Tibial artery (tissue), 4 donors: ENCODE results near the gene PLTP.
A peak's percentile ranks its signal among the peaks of the same experiment; 100 is the strongest.

Experiments used
- DNase-seq, 2 donors: peaks; one replicate each; pipeline ENCODE4 v3.0.0-alpha.2; 2019
- H3K27ac ChIP-seq, 2 donors: fragments of 200-600 bp; sonication (generic) in 1 of 2; 1 replicate in 1 of 2; 2 replicates in 1 of 2; pipeline ENCODE4 v1.5.1; 2018 to 2019; ENCODE audit warnings: mild to moderate bottlenecking in 1 of 2
- H3K27me3 ChIP-seq, 2 donors: fragments of 200-600 bp; sonication (generic) in 1 of 2; one replicate each; pipeline versions ENCODE4 v1.5.1 to v1.6.0; 2016 to 2019
- H3K36me3 ChIP-seq, 3 donors: fragments of 200-600 bp; sonication (generic) in 2 of 3; one replicate each; pipeline ENCODE4 v1.5.1; 2016 to 2019; ENCODE audit warnings: mild to moderate bottlenecking in 2 of 3
- H3K4me1 ChIP-seq, 4 donors: fragments of 200-600 bp; sonication (generic) in 2 of 4; 1 replicate in 3 of 4; 2 replicates in 1 of 4; pipeline ENCODE4 v1.5.1; 2016 to 2019
- H3K4me3 ChIP-seq, 2 donors: fragments of 200-600 bp; sonication (generic) in 1 of 2; 1 replicate in 1 of 2; 2 replicates in 1 of 2; pipeline ENCODE4 v1.5.1; 2018 to 2019; ENCODE audit warnings: mild to moderate bottlenecking in 2 of 2
- H3K9me3 ChIP-seq, 3 donors: fragments of 200-600 bp; sonication (generic) in 1 of 3; one replicate each; pipeline ENCODE4 v1.5.1; 2016 to 2019
- intact Hi-C: fragments of 100-400 bp; cut with DNase I; formaldehyde crosslinking; loops from one replicate; pipeline ENCODE4 v1.15.0; 2023; ENCODE audit warnings: low total_unique reads
- TF ChIP-seq, protein P1 (sequence below), 2 experiments: fragments of 200-600 bp in 1 of 2; fragments of 450-650 bp in 1 of 2; IDR thresholded peaks; one replicate each; pipeline ENCODE4 v1.5.1; 2017 to 2019; ENCODE audit warnings: antibody characterized with exemption in 2 of 2, mild to moderate bottlenecking in 1 of 2, moderate library complexity in 1 of 2

PLTP gene, protein sequence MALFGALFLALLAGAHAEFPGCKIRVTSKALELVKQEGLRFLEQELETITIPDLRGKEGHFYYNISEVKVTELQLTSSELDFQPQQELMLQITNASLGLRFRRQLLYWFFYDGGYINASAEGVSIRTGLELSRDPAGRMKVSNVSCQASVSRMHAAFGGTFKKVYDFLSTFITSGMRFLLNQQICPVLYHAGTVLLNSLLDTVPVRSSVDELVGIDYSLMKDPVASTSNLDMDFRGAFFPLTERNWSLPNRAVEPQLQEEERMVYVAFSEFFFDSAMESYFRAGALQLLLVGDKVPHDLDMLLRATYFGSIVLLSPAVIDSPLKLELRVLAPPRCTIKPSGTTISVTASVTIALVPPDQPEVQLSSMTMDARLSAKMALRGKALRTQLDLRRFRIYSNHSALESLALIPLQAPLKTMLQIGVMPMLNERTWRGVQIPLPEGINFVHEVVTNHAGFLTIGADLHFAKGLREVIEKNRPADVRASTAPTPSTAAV

DNA sequence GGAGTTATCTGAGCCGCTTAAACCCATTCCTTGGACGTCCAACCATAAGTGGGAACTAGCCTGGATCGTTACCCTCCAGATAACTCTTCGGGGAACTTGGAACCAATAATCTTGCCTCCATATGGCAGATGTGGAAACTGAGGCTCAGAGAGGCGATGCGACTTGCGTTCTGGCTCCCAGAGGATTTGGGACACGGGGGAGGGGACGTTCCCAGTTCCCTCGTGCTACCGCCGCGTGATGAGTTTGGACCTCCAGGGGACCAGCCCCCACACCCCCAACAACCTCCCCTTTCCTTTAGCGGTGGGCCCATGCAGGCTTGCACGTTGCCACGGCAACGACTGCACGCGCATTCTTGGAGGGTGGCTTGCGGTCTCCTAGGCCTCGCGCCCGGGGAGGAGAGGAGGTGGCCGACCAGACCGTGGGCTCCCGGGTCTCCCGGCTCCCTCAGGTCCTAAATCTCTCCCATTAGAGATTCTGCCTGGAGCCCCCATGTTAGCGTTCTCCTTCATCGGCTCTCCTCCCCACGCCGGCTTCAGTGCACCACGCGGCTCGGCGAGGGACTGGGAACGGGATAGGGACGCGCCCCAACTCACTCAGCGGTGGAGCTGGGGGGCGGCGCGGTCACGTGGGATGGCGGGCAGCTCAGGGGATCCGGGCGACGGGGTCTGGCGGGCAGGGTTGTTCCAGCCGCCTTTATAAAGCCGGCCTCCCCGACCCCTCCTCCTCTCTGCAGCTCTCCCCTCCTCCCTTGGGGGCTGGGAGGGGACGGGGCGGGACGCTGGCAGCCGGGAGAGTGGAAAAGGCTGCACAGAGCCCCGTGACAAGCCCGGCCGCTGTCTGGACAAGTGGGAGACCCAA lies at the start of gene PLTP:
PLTP (minus strand) TSS at position 670 of the 858 bp plus-strand sequence. CDS start 703 bp downstream, outside the sequence.
- H3K4me3 ChIP-seq = peak within 1 kb of the TSS; percentile 50 to 58
- no peaks in the 10 kb centered on the region for H3K9me3 ChIP-seq
- no peaks in the 10 kb centered on the region for H3K36me3 ChIP-seq
- H3K4me1 ChIP-seq = peaks cover 0 to 20% (median 20%) of the 10 kb centered on the region in 4 donors
- peak; percentile 77 to 88 for DNase-seq
- intact Hi-C loops = no loop called here
- TF ChIP-seq, protein P1, sequence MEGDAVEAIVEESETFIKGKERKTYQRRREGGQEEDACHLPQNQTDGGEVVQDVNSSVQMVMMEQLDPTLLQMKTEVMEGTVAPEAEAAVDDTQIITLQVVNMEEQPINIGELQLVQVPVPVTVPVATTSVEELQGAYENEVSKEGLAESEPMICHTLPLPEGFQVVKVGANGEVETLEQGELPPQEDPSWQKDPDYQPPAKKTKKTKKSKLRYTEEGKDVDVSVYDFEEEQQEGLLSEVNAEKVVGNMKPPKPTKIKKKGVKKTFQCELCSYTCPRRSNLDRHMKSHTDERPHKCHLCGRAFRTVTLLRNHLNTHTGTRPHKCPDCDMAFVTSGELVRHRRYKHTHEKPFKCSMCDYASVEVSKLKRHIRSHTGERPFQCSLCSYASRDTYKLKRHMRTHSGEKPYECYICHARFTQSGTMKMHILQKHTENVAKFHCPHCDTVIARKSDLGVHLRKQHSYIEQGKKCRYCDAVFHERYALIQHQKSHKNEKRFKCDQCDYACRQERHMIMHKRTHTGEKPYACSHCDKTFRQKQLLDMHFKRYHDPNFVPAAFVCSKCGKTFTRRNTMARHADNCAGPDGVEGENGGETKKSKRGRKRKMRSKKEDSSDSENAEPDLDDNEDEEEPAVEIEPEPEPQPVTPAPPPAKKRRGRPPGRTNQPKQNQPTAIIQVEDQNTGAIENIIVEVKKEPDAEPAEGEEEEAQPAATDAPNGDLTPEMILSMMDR (IDR thresholded peaks at IDR 0.05) = no peak
- peaks cover 0 to 13% of the 10 kb centered on the region in 2 donors for H3K27me3 ChIP-seq
- H3K27ac ChIP-seq = peak within 1 kb of the TSS; percentile 38 to 72

DNA sequence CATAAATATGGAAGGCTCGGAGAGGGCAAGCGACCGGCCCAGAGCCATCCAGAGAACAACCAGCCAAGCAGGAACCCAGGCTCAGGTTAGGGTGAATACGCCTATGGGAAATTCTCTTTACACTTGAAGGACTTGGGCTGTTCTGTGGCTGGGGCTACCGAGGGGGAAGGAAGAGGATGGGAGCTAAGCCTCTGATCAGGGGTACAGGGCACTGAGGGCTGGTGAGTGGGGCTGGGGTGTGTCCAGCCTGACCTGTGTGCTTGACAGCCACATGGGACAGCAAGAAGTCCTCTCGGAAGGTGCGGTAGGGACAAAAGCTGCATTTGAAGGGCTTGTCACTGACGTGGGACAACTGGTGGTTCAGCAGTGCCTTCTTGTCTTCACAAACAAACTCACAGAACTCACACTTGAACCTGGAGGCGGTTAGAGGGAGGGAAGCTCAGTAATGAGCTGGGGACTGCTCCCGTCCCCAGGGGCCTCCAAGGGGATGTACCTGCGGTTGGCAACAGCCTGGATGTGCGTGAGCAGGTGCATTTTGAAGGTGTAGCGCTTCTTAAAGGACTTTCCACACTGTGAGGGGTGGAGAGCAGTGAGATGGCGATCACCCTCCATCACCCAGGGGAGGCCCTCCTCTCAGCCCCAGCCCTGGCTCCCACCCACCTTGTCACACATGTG lies 48.1 kb upstream of the PLTP start:
- Histone ChIP-seq H3K9me3 (no peaks in the 10 kb centered on the region), H3K27me3 (no peaks in the 10 kb centered on the region), H3K36me3 (peaks cover 67 to 95% (median 89%) of the 10 kb centered on the region in 3 donors), H3K4me1 (no peaks in the 10 kb centered on the region), H3K27ac (no peak overlapping the region), H3K4me3 (no peak overlapping the region)
- TF ChIP-seq, protein P1 (IDR thresholded peaks at IDR 0.05) = no peak
- DNase-seq = peak; percentile 9 to 48
- intact Hi-C loops = loop anchor here (10.0 kb wide), 1 partner anchor 135 kb away; the partner anchor contains the start of gene TNNC2

DNA sequence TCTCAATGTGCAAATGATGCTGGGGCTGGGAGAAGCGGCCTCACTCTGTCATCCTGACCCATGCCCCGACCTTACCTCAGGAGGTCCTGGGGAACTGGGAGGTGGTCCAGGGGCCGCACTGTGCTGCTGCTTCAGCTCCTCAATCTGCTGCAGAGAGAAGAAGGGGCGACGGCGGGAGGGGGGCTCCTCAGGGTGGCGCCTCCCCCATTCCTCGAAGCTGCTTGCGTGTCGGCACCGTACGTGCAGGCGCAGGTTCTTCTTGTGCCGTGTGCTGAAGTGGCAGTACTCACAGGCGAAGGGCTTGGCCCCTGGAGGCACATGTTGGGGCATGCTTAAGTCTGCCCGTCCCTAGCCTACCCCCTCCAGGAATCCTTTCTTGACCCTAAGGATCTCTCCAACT lies 47.2 kb upstream of the PLTP start:
- DNase-seq = peak in 1 of 2 donors; percentile 66
- Histone ChIP-seq H3K4me1 (no peaks in the 10 kb centered on the region), H3K4me3 (no peak overlapping the region), H3K9me3 (no peaks in the 10 kb centered on the region), H3K27ac (no peak overlapping the region), H3K27me3 (no peaks in the 10 kb centered on the region), H3K36me3 (peaks cover 62 to 88% (median 82%) of the 10 kb centered on the region in 3 donors)
- intact Hi-C loops = no loop called here
- TF ChIP-seq, protein P1 (IDR thresholded peaks at IDR 0.05) = no peak

DNA sequence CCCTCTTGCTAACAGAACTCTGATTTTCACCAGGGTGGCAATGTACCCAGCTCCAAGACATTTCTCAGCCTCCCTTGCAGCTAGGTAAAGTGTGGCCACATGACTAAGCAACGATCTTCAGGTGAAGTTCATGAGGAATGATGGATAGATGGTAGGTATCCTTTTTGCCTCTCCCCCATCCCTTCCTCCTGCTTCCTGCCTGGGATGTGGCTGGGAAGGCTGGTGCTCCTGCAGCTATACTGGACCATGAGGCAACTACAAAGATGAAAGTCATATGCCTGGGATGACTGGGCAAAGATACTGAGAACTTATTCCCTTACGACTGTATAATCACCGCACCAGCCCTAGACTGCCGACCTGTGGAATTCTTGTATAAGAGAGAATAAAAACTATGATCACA lies 46.6 kb upstream of the PLTP start:
- Histone ChIP-seq H3K36me3 (peaks cover 60 to 88% (median 82%) of the 10 kb centered on the region in 3 donors), H3K4me3 (no peak overlapping the region), H3K9me3 (no peaks in the 10 kb centered on the region), H3K27ac (no peak overlapping the region), H3K27me3 (no peaks in the 10 kb centered on the region), H3K4me1 (no peaks in the 10 kb centered on the region)
- intact Hi-C loops = no loop called here
- peak in 1 of 2 donors; percentile 2 for DNase-seq
- TF ChIP-seq, protein P1 (IDR thresholded peaks at IDR 0.05) = no peak
